CD4-positive, alpha-beta T cell treated with Interferon gamma for 1 hour (primary cell): ENCODE data around the gene DLK1.
A peak's percentile ranks its signal among the peaks of the same experiment; 100 is the strongest.

Source experiments
- DNase-seq: peaks from one replicate; pipeline ENCODE4 v3.0.0-alpha.2; 2020

The DLK1 gene

GRCh38 chr14:100694579-100695422, 31.9 kb upstream of the DLK1 start:
- DNase-seq: no peak

GRCh38 chr14:100695423-100695738, 31.3 kb upstream of the DLK1 start:
- DNase-seq: no peak

- no peak for DNase-seq
These were observed 30.7 kb upstream of the DLK1 start for GRCh38 chr14:100696008-100696407.

- no peak for DNase-seq
These were observed 30.1 kb upstream of the DLK1 start for GRCh38 chr14:100696590-100696989.

- no peak for DNase-seq
These were observed 28.6 kb upstream of the DLK1 start for GRCh38 chr14:100698066-100698465.

GRCh38 chr14:100698666-100699448, 27.8 kb upstream of the DLK1 start:
- no peak for DNase-seq

GRCh38 chr14:100701314-100701713, 25.4 kb upstream of the DLK1 start:
- DNase-seq: no peak

GRCh38 chr14:100702590-100702989, 24.1 kb upstream of the DLK1 start:
- DNase-seq: no peak

- DNase-seq: no peak
These were observed 23.1 kb upstream of the DLK1 start for GRCh38 chr14:100703386-100704220.

DNA sequence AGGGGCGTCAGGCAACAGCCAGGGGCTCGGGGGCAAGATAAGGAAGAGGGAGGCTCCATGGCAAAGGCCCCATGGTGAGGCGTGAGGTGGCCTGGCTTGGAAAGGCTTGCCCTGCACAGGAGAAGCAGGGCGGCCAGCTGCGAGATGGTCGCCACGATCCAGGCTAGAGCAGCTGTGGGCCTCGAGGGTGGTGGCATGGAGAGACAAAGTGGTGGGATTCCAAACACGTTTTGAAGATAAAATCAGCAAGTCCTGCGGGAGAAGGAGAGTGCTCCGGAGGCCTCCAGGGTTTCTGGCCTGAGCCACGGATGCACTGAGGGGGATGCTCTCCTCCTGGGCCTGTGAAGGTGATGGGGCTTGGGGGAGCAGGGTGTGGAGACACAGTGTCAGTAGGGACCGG, 20.5 kb upstream of the DLK1 start:
- no peak for DNase-seq

DNA sequence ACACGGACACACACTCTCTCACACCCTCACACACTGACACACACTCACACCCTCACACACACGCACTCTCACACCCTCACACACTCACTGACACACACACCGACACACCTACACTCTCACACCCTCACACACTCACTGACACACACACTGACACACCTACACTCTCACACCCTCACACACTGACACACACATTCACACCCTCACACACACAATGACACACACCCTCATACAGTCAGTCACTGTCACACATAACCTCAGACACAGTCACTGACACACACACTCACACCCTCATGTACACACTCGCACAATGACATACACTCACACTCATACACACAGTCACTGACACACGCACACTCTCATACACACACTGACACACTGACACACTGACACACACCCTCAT, 19.8 kb upstream of the DLK1 start:
- no peak for DNase-seq

DNA sequence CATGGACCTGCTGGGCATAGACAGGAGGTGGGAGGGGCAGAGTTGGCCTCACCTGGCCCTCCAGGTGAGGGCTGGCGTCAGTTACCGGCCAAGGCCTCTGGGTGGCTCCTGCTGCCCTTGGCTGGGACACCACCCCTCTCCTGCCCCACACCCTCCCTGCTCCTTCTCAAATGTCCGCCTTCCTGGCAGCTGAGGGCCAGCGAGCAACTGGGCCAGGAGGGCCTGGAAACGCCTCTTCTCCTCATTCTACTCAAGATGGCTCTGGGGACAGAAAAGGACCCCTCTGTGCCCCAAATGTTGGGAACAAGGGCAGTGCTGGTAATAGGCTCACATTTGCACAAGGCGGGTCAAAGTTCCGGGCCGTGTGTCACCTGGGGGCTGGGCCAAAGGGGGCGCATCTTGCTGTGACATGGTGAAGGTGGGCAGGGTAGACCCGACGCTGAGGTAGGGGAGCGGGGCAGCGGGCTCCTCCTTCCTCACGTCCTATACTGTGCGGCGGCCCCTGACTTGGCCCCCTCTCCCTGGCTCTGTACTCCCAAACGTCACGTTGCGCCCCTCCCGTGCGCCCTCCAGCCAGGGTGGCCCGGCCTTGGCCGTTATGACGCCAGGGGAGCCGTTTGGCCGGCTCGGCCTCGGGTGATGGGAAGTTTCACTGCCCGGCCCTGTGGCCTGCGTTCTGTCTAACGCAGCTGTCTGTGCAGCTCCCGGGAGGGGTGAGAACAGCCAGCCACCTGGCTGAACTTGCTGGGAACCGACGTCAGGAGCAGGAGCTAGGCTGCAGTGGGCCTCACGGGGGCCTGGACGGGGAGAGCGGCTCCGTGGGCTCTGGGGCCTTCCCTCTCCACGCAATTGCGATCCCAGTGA, 18.0 kb upstream of the DLK1 start:
- DNase-seq: no peak

- no peak for DNase-seq
These were observed 17.1 kb upstream of the DLK1 start for GRCh38 chr14:100709289-100710284.

DNA sequence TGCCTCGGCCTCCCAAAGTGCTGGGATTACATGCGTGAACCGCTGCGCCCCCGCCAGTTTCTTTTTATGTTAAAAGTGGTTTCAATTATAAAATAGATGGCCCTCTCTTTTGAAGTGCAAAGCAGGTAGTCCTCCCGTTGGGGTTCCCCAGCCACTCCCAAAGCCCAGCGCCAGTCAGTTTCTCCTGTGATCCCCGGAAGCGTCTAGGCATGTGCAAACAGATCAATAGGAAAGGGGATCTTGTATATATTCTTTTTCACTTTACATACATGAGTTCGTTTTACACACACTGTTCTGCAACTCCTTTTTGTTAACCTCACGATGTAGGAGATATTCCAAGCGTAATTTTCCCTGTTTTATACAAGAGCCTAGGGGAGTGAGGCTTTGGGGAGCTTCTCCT, 16.3 kb upstream of the DLK1 start:
- no peak for DNase-seq

GRCh38 chr14:100710826-100711462, 15.7 kb upstream of the DLK1 start:
- DNase-seq: no peak

DNA sequence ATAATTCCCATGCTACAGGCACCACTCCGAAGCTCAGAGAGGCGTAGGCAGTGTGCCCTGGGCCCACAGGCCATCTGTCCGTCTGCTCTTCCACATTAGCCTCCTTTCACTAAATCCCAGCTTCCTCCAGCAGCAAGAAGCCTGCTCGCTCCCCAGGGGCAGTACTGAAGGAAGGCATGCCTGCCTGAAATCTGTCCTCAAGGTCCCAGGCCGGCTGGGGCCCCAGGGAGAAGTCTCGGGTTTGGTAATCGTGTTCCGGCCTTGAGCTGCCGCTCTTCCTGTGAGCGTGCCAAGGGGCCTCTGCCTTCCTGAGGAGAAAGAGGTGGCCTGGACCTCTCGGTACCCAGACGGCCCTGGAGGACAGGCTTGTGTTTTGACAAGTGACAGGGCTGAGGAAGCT, 15.2 kb upstream of the DLK1 start:
- DNase-seq: no peak

GRCh38 chr14:100712490-100712889, 14.2 kb upstream of the DLK1 start:
- no peak for DNase-seq

DNA sequence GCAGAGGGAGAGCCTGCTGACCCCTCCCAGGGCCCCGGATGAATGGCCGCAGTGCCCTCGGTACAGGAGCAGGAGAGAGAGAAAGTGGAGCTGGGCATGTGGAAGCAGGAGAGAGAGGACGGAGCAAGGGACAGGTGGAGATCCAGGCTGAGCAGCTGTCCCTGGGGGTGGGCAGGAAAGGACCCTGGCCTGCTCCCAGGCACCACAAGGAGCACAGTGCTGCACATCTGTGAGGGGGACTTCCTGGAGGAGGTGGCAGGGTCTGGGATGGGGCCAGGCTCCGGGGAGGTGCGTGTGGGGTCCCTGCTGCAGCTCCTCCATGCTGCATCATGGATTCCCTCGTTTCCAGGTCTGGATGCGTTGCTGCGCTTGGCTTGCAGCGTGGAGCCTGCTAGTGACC, 13.0 kb upstream of the DLK1 start:
- no peak for DNase-seq

- peak; percentile 3 for DNase-seq
These were observed 12.3 kb upstream of the DLK1 start for GRCh38 chr14:100714258-100714892.

GRCh38 chr14:100715332-100715731, 11.4 kb upstream of the DLK1 start:
- DNase-seq: no peak
